ENCODE measurements around the gene ZNF217.

DNA sequence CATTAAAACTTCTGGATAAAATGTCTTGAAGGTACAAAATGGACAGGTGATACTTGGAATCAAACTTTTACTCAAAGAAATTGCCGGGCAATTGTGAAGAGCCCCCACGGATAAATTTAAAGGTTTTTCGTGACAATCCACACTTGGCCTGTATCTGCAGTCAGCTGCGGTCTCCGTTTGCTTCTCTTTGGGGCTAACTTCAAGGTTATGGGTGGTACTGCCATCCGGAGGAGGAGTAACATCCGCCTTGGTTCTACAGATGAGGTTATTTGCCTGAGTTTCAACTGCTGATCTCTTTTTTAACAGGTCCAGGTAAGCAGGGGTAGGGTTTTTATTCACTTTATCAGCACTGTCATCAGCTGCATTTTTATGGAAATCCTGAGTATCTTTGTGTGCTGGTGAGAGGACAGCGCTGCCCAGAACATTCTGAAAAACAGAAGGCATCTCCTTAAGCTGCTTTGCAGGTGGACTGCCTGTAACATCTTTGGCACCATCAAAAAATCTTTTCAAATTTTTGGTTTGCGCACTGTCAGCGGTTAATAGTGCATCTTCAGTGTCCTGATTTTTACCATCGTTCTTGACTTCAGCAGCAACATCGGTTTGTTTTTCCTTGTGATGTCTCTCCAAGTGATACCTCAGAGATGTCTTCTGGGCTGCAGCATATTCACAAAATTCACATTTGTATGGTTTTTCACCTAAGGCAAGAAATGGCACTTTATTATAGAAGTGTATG lies 16.9 kb downstream of the ZNF217 start:
- TF ChIP-seq POLR2A (IDR thresholded peaks at IDR 0.05; ENCODE audit: low read depth, low read length) (no peak), POLR2AphosphoS5 (IDR thresholded peaks at IDR 0.05; ENCODE audit: low read depth, low read length) (no peak), TAF1 (IDR thresholded peaks at IDR 0.05; ENCODE audit: borderline replicate concordance, low read depth, low read length) (no peak)
